GM12878 (cell line): ENCODE results near the gene USE1. TPM values are rescaled to one million over a fixed set of nuclear protein-coding genes. Genes with fewer than 3 reads are reported as not detected.
"Not testable (repeated sequence)": the region's sequence is repeated elsewhere in the genome, so short reads cannot be mapped to it uniquely, and the experiment has no call there.

Experiments
- ATAC-seq: fragments of 200-7000 bp; cut with Tn5 transposase; 3 replicates; pipeline ENCODE4 v1.9.1; 2020; ENCODE audit warnings: mild to moderate bottlenecking, moderate library complexity
- BruUV-seq: library from RNA; stranded (reverse); fragments of 400-500 nt; replicated peaks from 2 replicates; lab custom pipeline; 2021; lab: Mats Ljungman, UMichigan
- CTCF ChIA-PET: fragments of 300-600 bp; sonication (Branson Sonifier 250); formaldehyde crosslinking; extraction: SDS; loops from one replicate; lab custom pipeline; 2021; ENCODE audit warnings: inconsistent platforms; lab: Yijun Ruan, JAX
- POLR2A ChIA-PET: fragments of 350-600 bp; formaldehyde crosslinking; extraction: SDS; loops from one replicate; lab custom pipeline; 2021; ENCODE audit warnings: inconsistent platforms; lab: Charles Lee
- RAD21 ChIA-PET: fragments of 300-600 bp; sonication (Branson Sonifier 250); formaldehyde crosslinking; loops from one replicate; lab custom pipeline; 2023; ENCODE audit warnings: antibody characterized with exemption; ENCODE audit not compliant: unreplicated experiment; lab: Charles Lee
- SMC1A ChIA-PET: fragments of 300-600 bp; sonication (Branson Sonifier 250); formaldehyde crosslinking; loops from one replicate; lab custom pipeline; 2023; ENCODE audit not compliant: unreplicated experiment, uncharacterized antibody; lab: Charles Lee
- DNase-seq: peaks from one replicate; pipeline ENCODE4 v3.0.0-alpha.2; 2011; ENCODE audit warnings: low read depth, low spot score
- FAIRE-seq: peaks from 3 replicates; lab custom pipeline; 2011; peaks lifted over from hg19 to GRCh38; lab: Jason Lieb, UNC
- H2AFZ ChIP-seq: 2 replicates; pipeline ENCODE4 v1.6.0; 2011; ENCODE audit warnings: low read depth, low read length, control low read depth; ENCODE audit not compliant: control insufficient read depth
- H3K27ac ChIP-seq: 2 replicates; pipeline ENCODE4 v1.5.1; 2011; ENCODE audit warnings: control low read depth; ENCODE audit not compliant: control insufficient read depth, insufficient read depth
- H3K27me3 ChIP-seq, 2 experiments: replicated peaks in 1 of 2; 2 replicates each; pipeline versions ENCODE4 v1.6.0 to v1.6.1; 2011; ENCODE audit warnings: low read length in 1 of 2; ENCODE audit not compliant: control insufficient read depth in 2 of 2, insufficient read depth in 2 of 2
- H3K36me3 ChIP-seq, 2 experiments: 2 replicates each; pipeline ENCODE4 v1.5.1; 2011; ENCODE audit warnings: low read length in 1 of 2; ENCODE audit not compliant: control insufficient read depth in 2 of 2, insufficient read depth in 2 of 2
- H3K4me1 ChIP-seq: 2 replicates; pipeline ENCODE4 v1.6.1; 2011; ENCODE audit warnings: mild to moderate bottlenecking, low read length, moderate library complexity, mixed read lengths; ENCODE audit not compliant: control insufficient read depth, insufficient read depth
- H3K4me2 ChIP-seq: 2 replicates; pipeline ENCODE4 v1.6.0; 2011; ENCODE audit warnings: control low read depth; ENCODE audit not compliant: control insufficient read depth, insufficient read depth
- H3K4me3 ChIP-seq: fragments of 200-600 bp; sonication (generic); 2 replicates; pipeline ENCODE4 v1.5.1; 2016
- H3K79me2 ChIP-seq: 2 replicates; pipeline ENCODE4 v1.6.0; 2011; ENCODE audit warnings: low read length; ENCODE audit not compliant: control insufficient read depth, insufficient read depth
- H3K9ac ChIP-seq: 2 replicates; pipeline ENCODE4 v1.8.0; 2011; ENCODE audit warnings: low read length, control low read depth, mixed read lengths; ENCODE audit not compliant: control insufficient read depth, insufficient read depth
- H3K9me3 ChIP-seq: replicated peaks from 3 replicates; pipeline ENCODE4 v1.5.1; 2011; ENCODE audit warnings: mild to moderate bottlenecking, low read length; ENCODE audit not compliant: control insufficient read depth, insufficient read depth
- H4K20me1 ChIP-seq: 2 replicates; pipeline ENCODE4 v1.6.0; 2011; ENCODE audit not compliant: control insufficient read depth, insufficient read depth
- ETV6 ChIP-seq, 2 experiments: fragments of 450-650 bp in 1 of 2; IDR thresholded peaks in 1 of 2; conservative IDR thresholded peaks in 1 of 2; 2 replicates each; pipeline ENCODE4 v1.6.1; 2014; ENCODE audit warnings: antibody characterized with exemption in 1 of 2, borderline replicate concordance in 1 of 2, low read depth in 1 of 2, mild to moderate bottlenecking in 1 of 2, moderate library complexity in 1 of 2
- POLR2A ChIP-seq: IDR thresholded peaks from 2 replicates; pipeline ENCODE4 v1.6.1; 2011; ENCODE audit warnings: low read depth, mild to moderate bottlenecking, low read length
- POLR2AphosphoS5 ChIP-seq: IDR thresholded peaks from 2 replicates; pipeline ENCODE4 v1.6.1; 2011; ENCODE audit warnings: mild to moderate bottlenecking, low read length, inconsistent platforms
- RAD51 ChIP-seq: fragments of 450-650 bp; IDR thresholded peaks from 2 replicates; pipeline ENCODE4 v1.6.1; 2016; ENCODE audit warnings: moderate library complexity, mild to moderate bottlenecking, inconsistent platforms
- WGBS: methylation state at CpG from one replicate; pipeline ENCODE4 v1.1.6; 2016; ENCODE audit warnings: low lambda C conversion rate; ENCODE audit not compliant: insufficient replicate concordance, insufficient coverage; ENCODE audit errors: missing lambda C conversion rate; 5-methylcytosine and 5-hydroxymethylcytosine counted together
- in situ Hi-C: fragments of 300-500 bp; cut with MboI; formaldehyde crosslinking; loops from 9 replicates; pipeline ENCODE4 v1.14.3; 2018; ENCODE audit warnings: mixed read lengths
- intact Hi-C: fragments of 100-400 bp; cut with micrococcal nuclease; formaldehyde crosslinking; loops from one replicate; pipeline ENCODE4 v1.14.2; 2022; ENCODE audit not compliant: unreplicated experiment
- polyA plus RNA-seq, 11 experiments: library from polyadenylated mRNA; depleted of rRNA in 4 of 11; unstranded in 6 of 11; stranded (reverse) in 5 of 11; fragments of >200 nt; fragmentation: Nextera tagmentation in 4 of 11; fragmentation: Illumina TruSeq in 1 of 11; extraction: Ambion mirVana in 4 of 11; extraction: Trizol in 1 of 11; gene quantifications; 1 replicate in 1 of 11; 2 replicates in 10 of 11; pipeline versions ENCODE4 v1.2.1 to v1.2.3, GENCODE V29; 2011 to 2016; ENCODE audit warnings: inconsistent platforms in 2 of 11, missing spikeins in 2 of 11, low read depth in 1 of 11
- total RNA-seq, 4 experiments: library from RNA; depleted of rRNA in 3 of 4; stranded (reverse); fragments of >200 nt in 3 of 4; fragmentation: Illumina TruSeq in 1 of 4; extraction: Trizol in 1 of 4; gene quantifications; 2 replicates each; pipeline versions ENCODE4 v1.2.1 to v1.2.3, GENCODE V29; 2013 to 2021

The USE1 gene
- total and polyA plus RNA-seq, 10 of the 15 experiments (the other 5 are each of a cell fraction or from before 2014, with no cell fraction given), result 9.7 to 24.0 (median 16.1) TPM

DNA sequence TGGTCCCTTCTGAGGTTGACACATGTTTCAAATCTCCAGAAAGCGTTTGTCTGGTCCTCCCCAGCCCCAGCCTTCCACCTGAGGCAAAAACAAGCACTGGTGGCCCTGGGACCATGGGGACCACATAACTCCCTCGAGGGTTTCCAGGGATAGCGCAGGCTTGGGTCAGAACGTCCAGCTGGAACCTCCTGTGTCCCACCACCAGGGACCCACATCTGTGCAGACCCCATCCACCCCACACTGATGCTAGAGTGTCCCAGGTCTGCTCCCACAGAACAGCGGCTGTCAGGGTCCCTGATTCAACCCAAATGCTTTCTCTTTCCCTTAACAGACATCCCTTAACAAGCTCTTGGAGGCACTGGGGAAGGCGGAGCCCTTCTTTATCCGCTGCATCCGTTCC lies 29.6 kb upstream of the USE1 start:
- no peak overlapping the region for H3K4me3 ChIP-seq
- 86% methylated on average over 8 of the region's 8 CpGs for WGBS

DNA sequence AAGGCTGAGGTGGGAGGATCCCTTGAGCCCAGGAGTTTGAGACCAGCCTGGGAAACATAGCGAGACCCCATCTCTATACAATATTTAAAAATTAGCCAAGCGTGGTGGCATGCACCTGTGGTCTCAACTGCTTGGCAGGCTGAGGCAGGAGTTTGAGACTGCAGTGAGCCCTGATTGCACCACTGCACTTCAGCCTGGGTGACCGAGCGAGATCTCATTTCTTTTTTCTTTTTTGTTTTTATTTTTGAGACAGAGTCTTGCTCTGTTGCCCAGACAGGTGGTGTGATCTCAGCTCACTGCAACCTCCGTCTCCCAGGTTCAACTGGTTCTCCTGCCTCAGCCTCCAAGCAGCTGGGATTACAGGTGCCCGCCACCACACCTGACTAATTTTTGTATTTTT lies 23.4 kb upstream of the USE1 start:
- BruUV-seq, RAD21 ChIA-PET, DNase-seq, H3K27ac ChIP-seq, H2AFZ ChIP-seq, H3K4me2 ChIP-seq, H3K4me3 ChIP-seq, intact Hi-C loops, in situ Hi-C loops, FAIRE-seq, H3K27me3 ChIP-seq, H3K9me3 ChIP-seq, CTCF ChIA-PET, H4K20me1 ChIP-seq, H3K79me2 ChIP-seq, H3K9ac ChIP-seq, SMC1A ChIA-PET, H3K4me1 ChIP-seq, ATAC-seq: not testable (repeated sequence)
- H3K36me3 ChIP-seq, result peaks cover 24 to 39% of the 10 kb centered on the region in 2 experiments; a peak in 3 of 4 replicates
- WGBS, result 54% methylated on average over 6 of the region's 6 CpGs
- POLR2A ChIA-PET, result interaction anchor here (0.6 kb wide), 2 partner anchors 10 to 14 kb away, joined by 5 to 6 read pairs; no protein-coding TSS in a partner anchor

More for the DNA sequence above, 29.6 kb upstream of the USE1 start:
- H3K27me3 ChIP-seq, result no peaks in the 10 kb centered on the region
- TF ChIP-seq ETV6 (conservative IDR thresholded peaks at IDR 0.05 in 1 of 2, IDR thresholded peaks at IDR 0.05 in 1 of 2; ENCODE audit: borderline replicate concordance in 1 of 2, low read depth in 1 of 2), result no peak
- peak; percentile 46 for TF ChIP-seq POLR2A
- 0 out of 2 replicates have a peak, but pooled peaks have one; percentile 54 for TF ChIP-seq POLR2AphosphoS5
- TF ChIP-seq RAD51, result no peak
- TF ChIP-seq, all 136 proteins: peak for 2
- no peak overlapping the region for H3K4me2 ChIP-seq
- ChIA-PET RAD21 (no interaction called here), CTCF (interaction anchor here (0.6 to 1.2 kb wide), 2 partner anchors 98 to 122 kb away, joined by 3 read pairs; no protein-coding TSS in a partner anchor), POLR2A (interaction anchor here (0.5 kb wide), 1 partner anchor 68 kb away, joined by 8 read pairs; no protein-coding TSS in a partner anchor), SMC1A (no interaction called here)
- no peaks in the 10 kb centered on the region for H3K79me2 ChIP-seq
- no peaks in the 10 kb centered on the region for H4K20me1 ChIP-seq
- peaks cover 27 to 33% of the 10 kb centered on the region in 2 experiments; a peak in 3 of 4 replicates for H3K36me3 ChIP-seq
- no peak overlapping the region for H2AFZ ChIP-seq
- no peaks in the 10 kb centered on the region for H3K9me3 ChIP-seq
- ATAC-seq (no peak), FAIRE-seq (no peak), DNase-seq (no peak)
- H3K4me1 ChIP-seq, result peaks cover 24% of the 10 kb centered on the region
- intact Hi-C loops (loop anchor here (10.0 kb wide), 1 partner anchor 121 kb away; no protein-coding TSS in a partner anchor), in situ Hi-C loops (no loop called here)
- BruUV-seq, result no TSS peak
- no peak overlapping the region for H3K27ac ChIP-seq
- no peak overlapping the region for H3K9ac ChIP-seq
